NOMO-1 treated with DMSO at 0.1 percent for 48 hours (cell line): ENCODE measurements around the gene CASP10.
"Not testable (repeated sequence)": the region's sequence is repeated elsewhere in the genome, so short reads cannot be mapped to it uniquely, and the experiment has no call there.

Experiments used
- DNase-seq: peaks from one replicate; lab custom pipeline; 2025; ENCODE audit not compliant: unreplicated experiment; lab: John Stamatoyannopoulos, UW

Gene CASP10

GRCh38 chr2:201182650-201183364 lies at the start of gene CASP10:
CASP10 (plus strand) TSS chr2:201183141; CDS start chr2:201185778, 2,637 bp downstream.
- peak; percentile 84 for DNase-seq

DNA sequence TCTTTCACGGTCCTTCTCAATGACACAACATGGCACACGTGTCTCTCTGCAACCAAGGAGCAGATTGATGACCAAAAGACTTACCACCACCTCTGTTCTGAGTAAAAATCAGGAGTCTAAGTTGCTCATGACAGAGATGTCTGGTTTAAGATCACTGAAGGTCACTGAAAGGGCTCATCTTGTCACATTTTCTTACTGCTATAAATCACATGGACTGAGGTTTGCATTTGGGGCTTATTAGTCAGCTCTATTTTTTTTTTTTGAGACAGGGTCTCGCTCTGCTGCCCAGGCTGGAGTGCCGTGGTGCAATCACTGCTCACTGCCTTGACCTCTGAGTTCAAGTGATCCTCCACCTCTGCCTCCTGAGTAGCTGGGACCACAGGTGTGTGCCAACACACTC lies 47.6 kb upstream of the CASP10 start:
- no peak for DNase-seq

- no peak for DNase-seq
These were observed 46.0 kb upstream of the CASP10 start for GRCh38 chr2:201136889-201137321.

- DNase-seq: no peak
These were observed 45.2 kb upstream of the CASP10 start for GRCh38 chr2:201137505-201138400.

- DNase-seq: no peak
These were observed 44.5 kb upstream of the CASP10 start for GRCh38 chr2:201138401-201138970.

GRCh38 chr2:201138986-201139781 lies 43.8 kb upstream of the CASP10 start:
- not testable (repeated sequence) for DNase-seq

GRCh38 chr2:201139836-201140604 lies 42.9 kb upstream of the CASP10 start:
- no peak for DNase-seq

GRCh38 chr2:201144101-201145051 lies 38.6 kb upstream of the CASP10 start:
- DNase-seq: no peak

- no peak for DNase-seq
These were observed 34.4 kb upstream of the CASP10 start for GRCh38 chr2:201148434-201148990.

- no peak for DNase-seq
These were observed 33.7 kb upstream of the CASP10 start for GRCh38 chr2:201149064-201149820.

DNA sequence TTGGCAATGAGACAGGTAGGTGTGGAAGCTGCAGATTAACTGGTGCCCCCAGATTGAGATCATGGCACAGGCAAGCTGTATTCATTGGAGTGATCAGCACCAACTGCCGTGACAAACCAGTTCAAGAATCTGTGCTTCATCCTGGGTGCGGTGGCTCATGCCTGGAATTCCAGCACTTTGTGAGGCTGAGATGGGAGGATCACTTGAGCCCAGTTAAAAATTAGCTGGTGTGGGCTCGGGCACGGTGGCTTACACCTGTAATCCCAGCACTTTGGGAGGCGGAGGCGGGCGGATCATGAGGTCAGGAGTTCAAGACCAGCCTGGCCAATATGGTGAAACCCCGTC lies 33.1 kb upstream of the CASP10 start:
- not testable (repeated sequence) for DNase-seq

DNA sequence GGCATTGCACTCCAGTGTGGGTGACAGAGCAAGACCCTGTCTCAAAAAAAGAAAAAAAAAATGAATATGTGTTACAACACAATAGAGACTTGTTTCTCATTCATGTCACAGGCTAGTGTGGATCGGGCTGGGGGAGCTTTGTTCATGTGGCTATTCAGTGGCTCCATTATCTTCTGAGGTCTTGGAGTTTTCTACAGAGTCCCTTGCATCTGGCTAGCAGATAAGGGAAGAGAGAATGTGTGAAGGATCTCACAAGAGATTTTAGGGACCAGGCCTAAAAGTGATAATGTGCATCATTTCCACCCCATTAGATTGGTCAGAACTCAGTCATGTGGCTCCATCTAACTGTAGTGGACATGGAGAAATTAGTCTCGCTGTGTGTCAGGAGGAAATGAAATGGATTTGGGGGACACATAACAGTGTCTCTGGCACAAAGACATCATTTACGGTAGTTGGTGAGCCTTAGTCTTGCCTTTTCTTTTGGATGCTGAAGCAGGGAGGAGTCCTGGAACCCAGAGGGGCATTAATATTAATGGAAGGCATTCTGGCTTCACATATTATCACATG lies 32.4 kb upstream of the CASP10 start:
- DNase-seq: no peak

- peak; percentile 90 for DNase-seq
These were observed 31.6 kb upstream of the CASP10 start for GRCh38 chr2:201151127-201151981.

DNA sequence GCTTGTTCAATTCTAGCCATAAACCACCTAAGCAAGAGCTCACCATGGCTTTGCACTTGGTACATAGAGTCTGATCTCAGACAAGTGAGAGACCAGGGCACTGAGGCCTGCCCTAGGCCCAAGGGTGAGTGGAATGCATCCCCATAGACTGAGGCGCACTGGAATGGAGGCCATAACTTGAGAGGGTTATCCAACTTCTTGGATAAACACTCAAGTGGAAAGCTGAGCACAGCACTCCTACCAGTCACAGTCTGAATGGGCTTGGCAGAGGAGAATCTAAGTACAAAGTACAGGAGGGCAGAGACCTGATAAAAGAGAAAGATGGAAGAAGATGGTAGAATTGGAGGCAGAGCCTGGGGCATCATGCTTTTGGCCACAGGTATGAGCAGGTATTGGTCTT lies 30.4 kb upstream of the CASP10 start:
- no peak for DNase-seq

GRCh38 chr2:201152999-201153815 lies 29.7 kb upstream of the CASP10 start:
- no peak for DNase-seq
